H1 (cell line): ENCODE data around the gene ABI1. TPM values are rescaled to one million over a fixed set of nuclear protein-coding genes. Genes with fewer than 3 reads are reported as not detected.

Experiments used
- CTCF ChIA-PET: fragments of 300-600 bp; sonication (Branson Sonifier 250); formaldehyde crosslinking; loops from one replicate; lab custom pipeline; 2021; ENCODE audit not compliant: partially characterized antibody; lab: Charles Lee
- POLR2A ChIA-PET: fragments of 300-600 bp; sonication (Branson Sonifier 250); formaldehyde crosslinking; loops from one replicate; lab custom pipeline; 2021; ENCODE audit warnings: inconsistent platforms; ENCODE audit not compliant: partially characterized antibody; lab: Charles Lee
- DNase-seq, 2 experiments: peaks; one replicate each; pipeline versions ENCODE4 v3.0.0 to v3.0.0-alpha.2; 2010 to 2022; ENCODE audit warnings: low spot score in 2 of 2, low read depth in 1 of 2, mixed read lengths in 1 of 2
- FAIRE-seq: peaks from 2 replicates; lab custom pipeline; 2011; peaks lifted over from hg19 to GRCh38; lab: Jason Lieb, UNC
- H2AFZ ChIP-seq: 2 replicates; pipeline ENCODE4 v1.8.1; 2012; ENCODE audit warnings: low read length, inconsistent platforms
- H2AK5ac ChIP-seq: 2 replicates; pipeline ENCODE4 v1.6.1; 2013; ENCODE audit warnings: low read depth, low read length
- H2BK120ac ChIP-seq: replicated peaks from 2 replicates; pipeline ENCODE3; 2013; ENCODE audit warnings: low read depth, low read length, inconsistent platforms
- H2BK12ac ChIP-seq: 2 replicates; pipeline ENCODE4 v1.6.1; 2013; ENCODE audit warnings: low read depth, low read length
- H2BK15ac ChIP-seq: 2 replicates; pipeline ENCODE4 v1.6.1; 2013; ENCODE audit warnings: low read length
- H2BK20ac ChIP-seq: 2 replicates; pipeline ENCODE4 v1.6.1; 2013; ENCODE audit warnings: low read length
- H2BK5ac ChIP-seq: 2 replicates; pipeline ENCODE4 v1.6.1; 2013; ENCODE audit warnings: low read depth, low read length
- H3K14ac ChIP-seq: 2 replicates; pipeline ENCODE4 v1.6.1; 2013; ENCODE audit warnings: inconsistent platforms; ENCODE audit not compliant: insufficient read length
- H3K18ac ChIP-seq: 2 replicates; pipeline ENCODE4 v1.6.1; 2013; ENCODE audit warnings: low read length; ENCODE audit errors: extremely low read depth
- H3K23ac ChIP-seq: 2 replicates; pipeline ENCODE4 v1.6.1; 2013; ENCODE audit warnings: inconsistent platforms; ENCODE audit not compliant: insufficient read length
- H3K23me2 ChIP-seq: 2 replicates; pipeline ENCODE4 v1.6.1; 2013; ENCODE audit warnings: low read depth, low read length
- H3K27ac ChIP-seq: 2 replicates; pipeline ENCODE4 v1.6.1; 2011; ENCODE audit warnings: low read depth, low read length, inconsistent platforms
- H3K27me3 ChIP-seq, 4 experiments: replicated peaks in 1 of 4; 1 replicate in 1 of 4; 2 replicates in 3 of 4; pipeline versions ENCODE4 v1.6.1 to v1.8.1; 2011 to 2013; ENCODE audit warnings: low read length in 3 of 4, mild to moderate bottlenecking in 3 of 4, inconsistent platforms in 2 of 4, mixed read lengths in 2 of 4, moderate library complexity in 1 of 4; ENCODE audit not compliant: control insufficient read depth in 3 of 4, insufficient read depth in 3 of 4; ENCODE audit errors: extremely low read depth in 1 of 4
- H3K36me3 ChIP-seq, 4 experiments: 2 replicates each; pipeline versions ENCODE4 v1.6.1 to v1.8.1; 2011 to 2013; ENCODE audit warnings: mild to moderate bottlenecking in 4 of 4, low read length in 3 of 4, moderate library complexity in 2 of 4, control low read depth in 1 of 4, inconsistent platforms in 1 of 4; ENCODE audit not compliant: insufficient read depth in 4 of 4, control insufficient read depth in 2 of 4
- H3K4ac ChIP-seq: replicated peaks from 2 replicates; pipeline ENCODE3; 2013; ENCODE audit warnings: low read length, low read depth, mixed read lengths, inconsistent platforms; ENCODE audit not compliant: insufficient read length
- H3K4me1 ChIP-seq, 4 experiments: replicated peaks in 1 of 4; 1 replicate in 1 of 4; 2 replicates in 3 of 4; pipeline versions ENCODE4 v1.6.1 to v1.8.1; 2011 to 2013; ENCODE audit warnings: low read length in 3 of 4, inconsistent platforms in 2 of 4, mixed read lengths in 1 of 4; ENCODE audit not compliant: insufficient read depth in 4 of 4, control insufficient read depth in 3 of 4
- H3K4me2 ChIP-seq, 2 experiments: 2 replicates each; pipeline versions ENCODE4 v1.6.1 to v1.8.1; 2011 to 2013; ENCODE audit warnings: low read depth in 2 of 2, low read length in 2 of 2, control low read depth in 1 of 2, inconsistent platforms in 1 of 2, mild to moderate bottlenecking in 1 of 2; ENCODE audit not compliant: insufficient read depth in 1 of 2
- H3K4me3 ChIP-seq, 4 experiments: fragments of 200-600, 300-600 bp in 1 of 4; sonication (generic), shearing (Covaris generic), sonication (Bioruptor Twin) in 1 of 4; 2 replicates each; pipeline versions ENCODE4 v1.5.1 to v1.8.1; 2011 to 2016; ENCODE audit warnings: low read length in 4 of 4, low read depth in 3 of 4, control low read depth in 2 of 4, inconsistent platforms in 2 of 4, mild to moderate bottlenecking in 2 of 4, mixed read lengths in 1 of 4, moderate library complexity in 1 of 4; ENCODE audit not compliant: insufficient read depth in 2 of 4; ENCODE audit errors: extremely low read depth in 1 of 4
- H3K56ac ChIP-seq: replicated peaks from 2 replicates; pipeline ENCODE3; 2013; ENCODE audit warnings: low read depth, mild to moderate bottlenecking, mixed read lengths, low read length, inconsistent platforms; ENCODE audit not compliant: insufficient read length
- H3K79me1 ChIP-seq: 2 replicates; pipeline ENCODE4 v1.6.1; 2013; ENCODE audit warnings: low read depth, low read length, control low read depth
- H3K79me2 ChIP-seq, 2 experiments: 2 replicates each; pipeline versions ENCODE4 v1.6.1 to v1.8.1; 2012 to 2013; ENCODE audit warnings: low read length in 2 of 2, mild to moderate bottlenecking in 2 of 2, inconsistent platforms in 1 of 2; ENCODE audit not compliant: insufficient read depth in 2 of 2, control insufficient read depth in 1 of 2
- H3K9ac ChIP-seq, 4 experiments: replicated peaks in 1 of 4; 1 replicate in 1 of 4; 2 replicates in 3 of 4; pipeline versions ENCODE4 v1.6.1 to v1.8.1; 2011 to 2013; ENCODE audit warnings: low read depth in 3 of 4, low read length in 3 of 4, control low read depth in 2 of 4, mild to moderate bottlenecking in 2 of 4, moderate library complexity in 2 of 4, inconsistent platforms in 1 of 4; ENCODE audit errors: extremely low read depth in 1 of 4
- H3K9me3 ChIP-seq, 2 experiments: 2 replicates each; pipeline versions ENCODE4 v1.6.1 to v1.8.1; 2012 to 2013; ENCODE audit warnings: mild to moderate bottlenecking in 2 of 2, moderate library complexity in 2 of 2, control low read depth in 1 of 2, inconsistent platforms in 1 of 2, low read depth in 1 of 2, low read length in 1 of 2, mixed read lengths in 1 of 2; ENCODE audit not compliant: insufficient read depth in 2 of 2
- H4K20me1 ChIP-seq, 2 experiments: replicated peaks in 1 of 2; 2 replicates each; pipeline versions ENCODE3 to v1.8.1; 2011 to 2013; ENCODE audit warnings: inconsistent platforms in 2 of 2, low read length in 2 of 2, mild to moderate bottlenecking in 1 of 2; ENCODE audit not compliant: insufficient read depth in 2 of 2, control insufficient read depth in 1 of 2
- H4K5ac ChIP-seq: 2 replicates; pipeline ENCODE4 v1.6.1; 2013; ENCODE audit warnings: low read length, low read depth, mixed read lengths, inconsistent platforms; ENCODE audit not compliant: insufficient read length
- H4K8ac ChIP-seq: 2 replicates; pipeline ENCODE4 v1.8.0; 2013; ENCODE audit warnings: mild to moderate bottlenecking, moderate library complexity, low read length, inconsistent platforms; ENCODE audit not compliant: insufficient read depth; ENCODE audit errors: extremely low read depth
- H4K91ac ChIP-seq: replicated peaks from 2 replicates; pipeline ENCODE3; 2013; ENCODE audit warnings: low read length, mixed read lengths, inconsistent platforms; ENCODE audit not compliant: insufficient read length
- RAD21 ChIP-seq, 2 experiments: IDR thresholded peaks in 1 of 2; conservative IDR thresholded peaks in 1 of 2; 2 replicates each; pipeline ENCODE4 v1.6.1; 2011; ENCODE audit warnings: low read depth in 2 of 2, low read length in 2 of 2, improper control_type of control experiment in 1 of 2, inconsistent platforms in 1 of 2, mild to moderate bottlenecking in 1 of 2, moderate library complexity in 1 of 2
- RNF2 ChIP-seq: fragments of 200-900, 300-1000 bp; sonication (generic); IDR thresholded peaks from 2 replicates; pipeline ENCODE4 v1.7.1; 2016; ENCODE audit warnings: borderline replicate concordance, low read depth, mild to moderate bottlenecking, antibody characterized with exemption, low read length; ENCODE audit not compliant: poor library complexity, severe bottlenecking; ENCODE audit errors: missing control alignments
- WGBS, 2 experiments: shearing (Covaris generic) in 1 of 2; methylation state at CpG; one replicate each; pipeline versions ENCODE4 v1.1.6 to v1.1.7; 2013 to 2015; ENCODE audit warnings: low lambda C conversion rate in 2 of 2, mixed read lengths in 2 of 2, inconsistent platforms in 1 of 2, low coverage in 1 of 2, missing lambda C conversion rate in 1 of 2; ENCODE audit not compliant: insufficient replicate concordance in 2 of 2, insufficient coverage in 1 of 2, insufficient read length in 1 of 2; ENCODE audit errors: extremely low coverage in 1 of 2, missing lambda C conversion rate in 1 of 2; 5-methylcytosine and 5-hydroxymethylcytosine counted together
- polyA plus RNA-seq, 7 experiments: library from polyadenylated mRNA; depleted of rRNA in 3 of 7; stranded (reverse) in 5 of 7; unstranded in 2 of 7; fragments of >200 nt in 5 of 7; fragments of 200-250 nt in 2 of 7; gene quantifications; 1 replicate in 5 of 7; 2 replicates in 1 of 7; 4 replicates in 1 of 7; pipeline versions ENCODE4 v1.2.1 to v1.2.3, GENCODE V29; 2011 to 2013; ENCODE audit warnings: missing spikeins in 2 of 7, mixed read lengths in 2 of 7
- total RNA-seq: library from RNA; stranded (reverse); fragmentation: NEBNext Ultra II Directional; extraction: Animal tissue kit (Norgen Biotek cat#: 25700); gene quantifications from 2 replicates; pipeline ENCODE4 v1.2.1, GENCODE V29; 2021
- TF ChIP-seq, protein P1 (sequence below), 3 experiments: IDR thresholded peaks; 1 replicate in 2 of 3; 2 replicates in 1 of 3; pipeline versions ENCODE4 v1.5.1 to v1.6.1; 2011; ENCODE audit warnings: low read length in 3 of 3, mild to moderate bottlenecking in 3 of 3, inconsistent platforms in 2 of 3, low read depth in 1 of 3, moderate library complexity in 1 of 3; ENCODE audit not compliant: insufficient read depth in 1 of 3; ENCODE audit errors: control extremely low read depth in 1 of 3

ABI1 gene
- total and polyA plus RNA-seq, 2 of the 8 experiments (the other 6 are each of a cell fraction or from before 2014, with no cell fraction given), result 35.4 to 37.0 TPM

GRCh38 chr10:26725837-26726727 is 134.7 kb downstream of the ABI1 start:
- Histone ChIP-seq H4K5ac (no peak overlapping the region), H2BK5ac (no peak overlapping the region), H3K79me2 (no peaks in the 10 kb centered on the region), H3K23me2 (no peaks in the 10 kb centered on the region), H3K14ac (no peak overlapping the region), H4K91ac (no peak overlapping the region), H3K4me3 (no peak overlapping the region), H2BK120ac (no peak overlapping the region), H3K36me3 (peaks cover 0 to 39% (median 14%) of the 10 kb centered on the region in 4 experiments; a peak in 6 of 8 replicates), H3K4ac (no peak overlapping the region), H3K4me1 (no peaks in the 10 kb centered on the region), H3K4me2 (no peak overlapping the region), H3K18ac (no peak overlapping the region), H3K9ac (no peak overlapping the region), H4K8ac (no peak overlapping the region), H2AK5ac (no peak overlapping the region), H3K27ac (no peak overlapping the region), H4K20me1 (no peaks in the 10 kb centered on the region), H3K56ac (no peak overlapping the region), H2BK15ac (no peak overlapping the region), H2AFZ (no peak overlapping the region), H3K9me3 (no peaks in the 10 kb centered on the region), H3K23ac (no peak overlapping the region), H3K79me1 (0 out of 2 replicates have a peak, but pooled peaks cover 2% of the 10 kb centered on the region), H3K27me3 (no peaks in the 10 kb centered on the region), H2BK12ac (no peak overlapping the region), H2BK20ac (no peak overlapping the region)
- peak in 1 of 2 experiments; percentile 5 for DNase-seq
- TF ChIP-seq RAD21 (IDR thresholded peaks at IDR 0.05 in 1 of 2, conservative IDR thresholded peaks at IDR 0.05 in 1 of 2; ENCODE audit: low read depth in 2 of 2, low read length in 2 of 2) (peak; percentile 79 to 81), RNF2 (no peak)
- TF ChIP-seq, protein P1, sequence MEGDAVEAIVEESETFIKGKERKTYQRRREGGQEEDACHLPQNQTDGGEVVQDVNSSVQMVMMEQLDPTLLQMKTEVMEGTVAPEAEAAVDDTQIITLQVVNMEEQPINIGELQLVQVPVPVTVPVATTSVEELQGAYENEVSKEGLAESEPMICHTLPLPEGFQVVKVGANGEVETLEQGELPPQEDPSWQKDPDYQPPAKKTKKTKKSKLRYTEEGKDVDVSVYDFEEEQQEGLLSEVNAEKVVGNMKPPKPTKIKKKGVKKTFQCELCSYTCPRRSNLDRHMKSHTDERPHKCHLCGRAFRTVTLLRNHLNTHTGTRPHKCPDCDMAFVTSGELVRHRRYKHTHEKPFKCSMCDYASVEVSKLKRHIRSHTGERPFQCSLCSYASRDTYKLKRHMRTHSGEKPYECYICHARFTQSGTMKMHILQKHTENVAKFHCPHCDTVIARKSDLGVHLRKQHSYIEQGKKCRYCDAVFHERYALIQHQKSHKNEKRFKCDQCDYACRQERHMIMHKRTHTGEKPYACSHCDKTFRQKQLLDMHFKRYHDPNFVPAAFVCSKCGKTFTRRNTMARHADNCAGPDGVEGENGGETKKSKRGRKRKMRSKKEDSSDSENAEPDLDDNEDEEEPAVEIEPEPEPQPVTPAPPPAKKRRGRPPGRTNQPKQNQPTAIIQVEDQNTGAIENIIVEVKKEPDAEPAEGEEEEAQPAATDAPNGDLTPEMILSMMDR (IDR thresholded peaks at IDR 0.05; ENCODE audit: control extremely low read depth in 1 of 3, insufficient read depth in 1 of 3, low read depth in 1 of 3, low read length in 3 of 3), result peak; percentile 38 to 69 (median 60)
- ChIA-PET CTCF (interaction anchor here (0.6 to 8.2 kb wide), 50 partner anchors 9 to 970 kb away, joined by 3 to 147 read pairs (median 4); partner anchors contain the start of genes ABI1 and PDSS1), POLR2A (interaction anchor here (0.8 to 1.2 kb wide), 2 partner anchors 15 to 156 kb away, joined by 3 to 4 read pairs; no protein-coding TSS in a partner anchor)
- WGBS, 2 experiments, result 88% methylated on average over 8 of the region's 8 CpGs; no CpG with 5 or more reads in 1 of the 2 experiments
- FAIRE-seq, result peak; percentile 58
